Peyer's patch (tissue), 4 donors: ENCODE data around the gene DYNLT4. TPM values are rescaled to one million over a fixed set of nuclear protein-coding genes. Genes with fewer than 3 reads are reported as not detected.

Experiments
- DNase-seq, 3 donors: peaks; one replicate each; pipeline ENCODE4 v3.0.0-alpha.2; 2017 to 2019
- H3K27ac ChIP-seq, 4 donors: fragments of 200-600 bp; sonication (generic); one replicate each; pipeline ENCODE4 v1.5.1; 2016 to 2019
- H3K27me3 ChIP-seq, 2 donors: fragments of 200-600 bp; sonication (generic); one replicate each; pipeline ENCODE4 v1.5.1; 2019
- H3K36me3 ChIP-seq, 3 donors: fragments of 200-600 bp; sonication (generic); one replicate each; pipeline ENCODE4 v1.5.1; 2016 to 2019
- H3K4me1 ChIP-seq, 4 donors: fragments of 200-600 bp; sonication (generic); one replicate each; pipeline ENCODE4 v1.5.1; 2016 to 2019
- H3K4me3 ChIP-seq, 4 donors: fragments of 200-600 bp; sonication (generic); 1 replicate in 3 of 4; 2 replicates in 1 of 4; pipeline ENCODE4 v1.5.1; 2016 to 2019; ENCODE audit warnings: mild to moderate bottlenecking in 1 of 4
- H3K9me3 ChIP-seq, 4 donors: fragments of 200-600 bp; sonication (generic); one replicate each; pipeline ENCODE4 v1.5.1; 2016 to 2019; ENCODE audit warnings: mild to moderate bottlenecking in 1 of 4
- POLR2A ChIP-seq, 2 donors: fragments of 450-650 bp; IDR thresholded peaks; one replicate each; pipeline ENCODE4 v1.5.1; 2017; ENCODE audit warnings: antibody characterized with exemption in 2 of 2, mild to moderate bottlenecking in 2 of 2, moderate library complexity in 2 of 2
- small RNA-seq, 2 donors: library from RNA; depleted of rRNA; stranded (forward); fragments of <200 nt; gene quantifications; one replicate each; pipeline ENCODE3, GENCODE V24; 2016
- total RNA-seq, 4 donors: library from RNA; depleted of rRNA; stranded (reverse); fragments of >200 nt; gene quantifications; one replicate each; pipeline ENCODE4 v1.1.0, GENCODE V29; 2016
- TF ChIP-seq, protein P1 (sequence below), 6 experiments: fragments of 450-650 bp in 4 of 6; fragments of 200-600 bp in 2 of 6; sonication (generic) in 1 of 6; IDR thresholded peaks; one replicate each; pipeline ENCODE4 v1.5.1; 2017 to 2019; ENCODE audit warnings: antibody characterized with exemption in 6 of 6, mild to moderate bottlenecking in 3 of 6, moderate library complexity in 1 of 6

The DYNLT4 gene
- total RNA-seq, 4 donors from 2014 or later: 3.5 TPM; not detected in 3

DNA sequence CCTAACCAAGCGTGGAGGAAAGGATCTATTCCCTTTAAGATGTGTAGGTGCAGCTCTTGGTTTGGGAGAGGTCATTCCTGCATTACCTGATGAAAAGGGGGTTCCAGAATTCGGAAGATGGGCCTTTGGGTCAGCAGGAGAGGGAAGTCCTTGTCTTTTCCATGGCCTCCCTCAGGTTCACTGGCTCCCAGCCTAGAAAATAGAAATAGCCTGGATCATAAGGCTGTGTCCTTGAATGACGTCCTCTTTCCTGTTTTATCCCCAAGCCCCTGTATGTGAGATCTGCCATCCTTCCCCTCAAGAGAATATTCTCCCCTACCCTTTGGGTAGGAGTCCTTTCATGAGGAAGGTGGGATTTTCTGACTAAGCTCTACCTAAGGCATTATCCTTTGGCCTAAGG, 46.3 kb downstream of the DYNLT4 start:
- Histone ChIP-seq H3K27ac (no peak overlapping the region), H3K4me3 (no peak overlapping the region), H3K36me3 (no peaks in the 10 kb centered on the region), H3K4me1 (peaks cover 0 to 9% (median 1%) of the 10 kb centered on the region in 4 donors), H3K27me3 (no peaks in the 10 kb centered on the region), H3K9me3 (no peaks in the 10 kb centered on the region)
- DNase-seq: no peak
- no peak for TF ChIP-seq POLR2A (IDR thresholded peaks at IDR 0.05)

DNA sequence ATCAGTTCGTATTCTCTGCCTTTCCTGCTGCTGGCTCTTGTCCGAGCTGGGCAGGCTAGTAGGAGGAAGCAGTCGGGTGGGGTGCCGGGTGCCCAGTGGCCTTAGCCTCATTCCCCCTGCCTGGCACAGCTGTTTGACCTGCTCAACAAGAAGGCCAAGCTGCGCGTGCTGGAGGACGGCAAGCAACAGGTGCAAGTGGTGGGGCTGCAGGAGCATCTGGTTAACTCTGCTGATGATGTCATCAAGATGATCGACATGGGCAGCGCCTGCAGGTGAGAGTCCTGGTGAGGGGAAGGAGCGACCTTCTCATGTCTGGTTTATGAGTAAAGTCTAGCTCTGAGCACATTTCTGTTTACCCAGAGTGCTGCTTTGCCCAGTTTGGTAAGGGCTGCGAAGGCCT, 48.1 kb downstream of the DYNLT4 start:
- TF ChIP-seq, protein P1, sequence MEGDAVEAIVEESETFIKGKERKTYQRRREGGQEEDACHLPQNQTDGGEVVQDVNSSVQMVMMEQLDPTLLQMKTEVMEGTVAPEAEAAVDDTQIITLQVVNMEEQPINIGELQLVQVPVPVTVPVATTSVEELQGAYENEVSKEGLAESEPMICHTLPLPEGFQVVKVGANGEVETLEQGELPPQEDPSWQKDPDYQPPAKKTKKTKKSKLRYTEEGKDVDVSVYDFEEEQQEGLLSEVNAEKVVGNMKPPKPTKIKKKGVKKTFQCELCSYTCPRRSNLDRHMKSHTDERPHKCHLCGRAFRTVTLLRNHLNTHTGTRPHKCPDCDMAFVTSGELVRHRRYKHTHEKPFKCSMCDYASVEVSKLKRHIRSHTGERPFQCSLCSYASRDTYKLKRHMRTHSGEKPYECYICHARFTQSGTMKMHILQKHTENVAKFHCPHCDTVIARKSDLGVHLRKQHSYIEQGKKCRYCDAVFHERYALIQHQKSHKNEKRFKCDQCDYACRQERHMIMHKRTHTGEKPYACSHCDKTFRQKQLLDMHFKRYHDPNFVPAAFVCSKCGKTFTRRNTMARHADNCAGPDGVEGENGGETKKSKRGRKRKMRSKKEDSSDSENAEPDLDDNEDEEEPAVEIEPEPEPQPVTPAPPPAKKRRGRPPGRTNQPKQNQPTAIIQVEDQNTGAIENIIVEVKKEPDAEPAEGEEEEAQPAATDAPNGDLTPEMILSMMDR (IDR thresholded peaks at IDR 0.05): no peak
- TF ChIP-seq POLR2A (IDR thresholded peaks at IDR 0.05): no peak
- peaks cover 0 to 9% (median 1%) of the 10 kb centered on the region in 4 donors for H3K4me1 ChIP-seq
- no peaks in the 10 kb centered on the region for H3K36me3 ChIP-seq
- no peaks in the 10 kb centered on the region for H3K27me3 ChIP-seq
- H3K27ac ChIP-seq: no peak overlapping the region
- no peak for DNase-seq
- H3K9me3 ChIP-seq: no peaks in the 10 kb centered on the region
- no peak overlapping the region for H3K4me3 ChIP-seq

DNA sequence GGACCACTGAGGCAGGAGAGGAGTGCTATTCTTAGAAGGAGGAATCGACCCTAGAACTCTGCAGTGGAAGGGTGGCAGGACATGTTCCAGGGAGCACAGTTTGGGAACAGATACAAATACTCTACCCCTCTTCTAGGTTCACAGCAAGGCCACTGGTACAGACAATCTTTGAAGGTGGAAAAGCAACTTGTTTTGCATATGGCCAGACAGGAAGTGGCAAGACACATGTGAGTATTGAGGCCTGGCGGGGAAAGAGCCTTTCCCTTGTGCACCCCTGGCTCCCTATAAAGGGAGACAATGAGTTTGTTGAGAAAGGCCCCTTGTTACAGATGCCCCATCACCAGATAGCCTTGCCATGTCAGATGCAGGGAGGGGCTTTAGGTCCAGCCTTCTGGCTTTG, 49.7 kb downstream of the DYNLT4 start:
- no peaks in the 10 kb centered on the region for H3K27me3 ChIP-seq
- DNase-seq: peak in 1 of 3 donors; percentile 38
- H3K27ac ChIP-seq: peak overlapping the region in 2 of 4 donors; percentile 9 to 63
- no peaks in the 10 kb centered on the region for H3K36me3 ChIP-seq
- TF ChIP-seq, protein P1 (IDR thresholded peaks at IDR 0.05): no peak
- TF ChIP-seq POLR2A (IDR thresholded peaks at IDR 0.05): no peak
- no peaks in the 10 kb centered on the region for H3K9me3 ChIP-seq
- no peak overlapping the region for H3K4me3 ChIP-seq
- peaks cover 0 to 9% (median 1%) of the 10 kb centered on the region in 4 donors for H3K4me1 ChIP-seq

Small RNA genes lying within 50 kb of the gene (small RNA-seq; reads per million reads assigned to genes)
- gene AL136380.1: 0 reads per million in 2 donors
- gene SNORD38A: 465 to 628 reads per million in 2 donors
- gene SNORD38B: 0 reads per million in 2 donors
- gene SNORD46: 1,090 to 1,531 reads per million in 2 donors
- gene SNORD55: 0 reads per million in 2 donors

Other genes starting within 250 kb of the DYNLT4 start
- gene TMEM53, start 132.9 kb downstream of the DYNLT4 start, total RNA-seq: 10 to 100 TPM in 3 of 4 donors, not detected in 1; 23.1 to 30.8 (median 26.5) TPM
- gene ARMH1, start 132.6 kb downstream of the DYNLT4 start, total RNA-seq: 1 to 10 TPM; 3.7 to 7.7 (median 4.8) TPM
- gene RNU5D-1, start 76.2 kb downstream of the DYNLT4 start, total RNA-seq: not detected
- 1 to 10 TPM; 2.5 to 8.3 (median 3.5) TPM for gene KIF2C, start 67.5 kb downstream of the DYNLT4 start, total RNA-seq
- gene RPS8, start 31.8 kb downstream of the DYNLT4 start, total RNA-seq: 1,000 to 10,000 TPM in 1 of 4 donors, 100 to 1,000 TPM in 3; 456 to 1,875 (median 819) TPM
- 10 to 100 TPM in 3 of 4 donors, 1 to 10 TPM in 1; 5.0 to 59.8 (median 28.6) TPM for gene BEST4, start 19.2 kb downstream of the DYNLT4 start, total RNA-seq
- gene PLK3, start 7.0 kb downstream of the DYNLT4 start, total RNA-seq: 10 to 100 TPM in 3 of 4 donors, 1 to 10 TPM in 1; 7.7 to 28.1 (median 23.5) TPM
- gene BTBD19, start 1.2 kb upstream of the DYNLT4 start, total RNA-seq: 1 to 10 TPM; 2.6 to 7.4 (median 3.5) TPM
- 1 to 10 TPM in 2 of 4 donors, under 1 TPM in 2; 0.27 to 2.5 (median 0.79) TPM for gene PTCH2, start 35.9 kb upstream of the DYNLT4 start, total RNA-seq
- 10 to 100 TPM; 10.3 to 23.9 (median 16.6) TPM for gene EIF2B3, start 179.2 kb upstream of the DYNLT4 start, total RNA-seq
- 100 to 1,000 TPM; 141 to 270 (median 202) TPM for gene HECTD3, start 204.0 kb upstream of the DYNLT4 start, total RNA-seq
- 10 to 100 TPM; 43.4 to 56.6 (median 51.3) TPM for gene UROD, start 204.9 kb upstream of the DYNLT4 start, total RNA-seq